ENCODE results near the gene FLT3LG.
"Not testable (repeated sequence)": the region's sequence is repeated elsewhere in the genome, so short reads cannot be mapped to it uniquely, and the experiment has no call there.

The FLT3LG gene

GRCh38 chr19:49463960-49464740 lies 9.9 kb upstream of the FLT3LG start:
- DNase-seq, result no peak

GRCh38 chr19:49465371-49465770 lies 8.6 kb upstream of the FLT3LG start:
- no peak for DNase-seq

- no peak for DNase-seq
Observed at GRCh38 chr19:49468199-49468598, 5.8 kb upstream of the FLT3LG start.

- DNase-seq, result peak; percentile 97
Observed at GRCh38 chr19:49468746-49469447, 5.1 kb upstream of the FLT3LG start.

- DNase-seq, result peak; percentile 90
Observed at GRCh38 chr19:49469828-49470614, 4.0 kb upstream of the FLT3LG start.

GRCh38 chr19:49470615-49470978 lies 3.4 kb upstream of the FLT3LG start:
- no peak for DNase-seq

- peak; percentile 46 for DNase-seq
Observed at GRCh38 chr19:49472936-49473335, 1.1 kb upstream of the FLT3LG start.

GRCh38 chr19:49473501-49473867 lies 531 bp upstream of the FLT3LG start:
- not testable (repeated sequence) for DNase-seq

- no peak for DNase-seq
Observed at GRCh38 chr19:49474542-49474924, 518 bp downstream of the FLT3LG start.

- DNase-seq, result no peak
Observed at GRCh38 chr19:49475191-49475917, 1.3 kb downstream of the FLT3LG start.

- DNase-seq, result peak; percentile 78
Observed at GRCh38 chr19:49475995-49476880, 2.2 kb downstream of the FLT3LG start.

GRCh38 chr19:49479975-49480628 lies 6.1 kb downstream of the FLT3LG start:
- no peak for DNase-seq

GRCh38 chr19:49481020-49481683 lies 7.1 kb downstream of the FLT3LG start:
- DNase-seq, result no peak

GRCh38 chr19:49486232-49486631 lies 12.2 kb downstream of the FLT3LG start:
- no peak for DNase-seq

GRCh38 chr19:49486710-49487276 lies 12.8 kb downstream of the FLT3LG start:
- no peak for DNase-seq

- DNase-seq, result peak; percentile 100
Observed at GRCh38 chr19:49487277-49488045, 13.4 kb downstream of the FLT3LG start, which contains the start of gene RPL13A. RPL13A (plus strand) TSS chr19:49487608; CDS start chr19:49487630, 22 bp downstream.

GRCh38 chr19:49488046-49488862 lies 14.2 kb downstream of the FLT3LG start:
- no peak for DNase-seq

GRCh38 chr19:49488863-49489537 lies 15.0 kb downstream of the FLT3LG start:
- no peak for DNase-seq
